PFSK-1 (cell line): ENCODE results near the gene WDR90.

Source experiments
- POLR2AphosphoS5 ChIP-seq: IDR thresholded peaks from 2 replicates; pipeline ENCODE4 v1.6.1; 2012; ENCODE audit warnings: low read depth, mild to moderate bottlenecking, control low read depth, low read length, moderate library complexity
- REST ChIP-seq, 2 experiments: IDR thresholded peaks; 2 replicates each; pipeline versions ENCODE4 v1.6.1 to v1.8.0; 2011 to 2012; ENCODE audit warnings: low read depth in 2 of 2, low read length in 2 of 2, control low read depth in 1 of 2, inconsistent platforms in 1 of 2, mild to moderate bottlenecking in 1 of 2, moderate library complexity in 1 of 2; ENCODE audit not compliant: insufficient read depth in 1 of 2

- TF ChIP-seq POLR2AphosphoS5 (no peak), REST (IDR thresholded peaks at IDR 0.05; ENCODE audit: insufficient read depth in 1 of 2, low read depth in 2 of 2, low read length in 2 of 2) (no peak)
These were observed 8.3 kb downstream of the WDR90 start for GRCh38 chr16:657487-657886.
